ENCODE data around the gene UBE2U.

DNA sequence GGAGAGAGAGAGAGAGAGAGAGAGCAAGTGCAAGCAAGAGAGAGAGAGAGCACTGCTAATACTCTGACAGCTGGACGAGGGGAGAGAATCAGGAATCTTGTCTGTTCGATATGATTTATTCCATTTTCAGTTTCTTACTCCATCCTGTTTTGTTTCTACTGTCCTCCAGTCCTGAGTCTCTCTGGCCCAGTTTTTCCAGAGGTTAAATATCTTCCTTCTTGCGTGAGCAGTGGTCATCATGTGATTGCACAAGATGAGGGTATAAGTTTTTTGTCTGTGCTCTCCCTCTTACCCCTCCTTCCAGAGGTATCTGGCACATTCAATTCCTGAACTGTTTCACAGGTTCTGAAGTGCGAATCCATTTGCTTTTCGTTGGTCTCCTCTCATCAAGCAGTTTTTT is 16.8 kb downstream of the UBE2U start:
- TF ChIP-seq, protein P1, sequence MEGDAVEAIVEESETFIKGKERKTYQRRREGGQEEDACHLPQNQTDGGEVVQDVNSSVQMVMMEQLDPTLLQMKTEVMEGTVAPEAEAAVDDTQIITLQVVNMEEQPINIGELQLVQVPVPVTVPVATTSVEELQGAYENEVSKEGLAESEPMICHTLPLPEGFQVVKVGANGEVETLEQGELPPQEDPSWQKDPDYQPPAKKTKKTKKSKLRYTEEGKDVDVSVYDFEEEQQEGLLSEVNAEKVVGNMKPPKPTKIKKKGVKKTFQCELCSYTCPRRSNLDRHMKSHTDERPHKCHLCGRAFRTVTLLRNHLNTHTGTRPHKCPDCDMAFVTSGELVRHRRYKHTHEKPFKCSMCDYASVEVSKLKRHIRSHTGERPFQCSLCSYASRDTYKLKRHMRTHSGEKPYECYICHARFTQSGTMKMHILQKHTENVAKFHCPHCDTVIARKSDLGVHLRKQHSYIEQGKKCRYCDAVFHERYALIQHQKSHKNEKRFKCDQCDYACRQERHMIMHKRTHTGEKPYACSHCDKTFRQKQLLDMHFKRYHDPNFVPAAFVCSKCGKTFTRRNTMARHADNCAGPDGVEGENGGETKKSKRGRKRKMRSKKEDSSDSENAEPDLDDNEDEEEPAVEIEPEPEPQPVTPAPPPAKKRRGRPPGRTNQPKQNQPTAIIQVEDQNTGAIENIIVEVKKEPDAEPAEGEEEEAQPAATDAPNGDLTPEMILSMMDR (IDR thresholded peaks at IDR 0.05): no peak
- no peak for TF ChIP-seq EP300 (IDR thresholded peaks at IDR 0.05)
- TF ChIP-seq POLR2AphosphoS5 (IDR thresholded peaks at IDR 0.05): no peak
